ENCODE results near the gene PNMA1. TPM values are rescaled to one million over a fixed set of nuclear protein-coding genes. Genes with fewer than 3 reads are reported as not detected.

Gene PNMA1, protein sequence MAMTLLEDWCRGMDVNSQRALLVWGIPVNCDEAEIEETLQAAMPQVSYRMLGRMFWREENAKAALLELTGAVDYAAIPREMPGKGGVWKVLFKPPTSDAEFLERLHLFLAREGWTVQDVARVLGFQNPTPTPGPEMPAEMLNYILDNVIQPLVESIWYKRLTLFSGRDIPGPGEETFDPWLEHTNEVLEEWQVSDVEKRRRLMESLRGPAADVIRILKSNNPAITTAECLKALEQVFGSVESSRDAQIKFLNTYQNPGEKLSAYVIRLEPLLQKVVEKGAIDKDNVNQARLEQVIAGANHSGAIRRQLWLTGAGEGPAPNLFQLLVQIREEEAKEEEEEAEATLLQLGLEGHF
- 69.4 and 76.0 TPM in 2 replicates for polyA plus RNA-seq (2014; cell fraction: cytosol; rRNA removed)
- 26.7 and 29.0 TPM in 2 replicates for polyA plus RNA-seq (2014; cell fraction: nucleus; rRNA removed)

DNA sequence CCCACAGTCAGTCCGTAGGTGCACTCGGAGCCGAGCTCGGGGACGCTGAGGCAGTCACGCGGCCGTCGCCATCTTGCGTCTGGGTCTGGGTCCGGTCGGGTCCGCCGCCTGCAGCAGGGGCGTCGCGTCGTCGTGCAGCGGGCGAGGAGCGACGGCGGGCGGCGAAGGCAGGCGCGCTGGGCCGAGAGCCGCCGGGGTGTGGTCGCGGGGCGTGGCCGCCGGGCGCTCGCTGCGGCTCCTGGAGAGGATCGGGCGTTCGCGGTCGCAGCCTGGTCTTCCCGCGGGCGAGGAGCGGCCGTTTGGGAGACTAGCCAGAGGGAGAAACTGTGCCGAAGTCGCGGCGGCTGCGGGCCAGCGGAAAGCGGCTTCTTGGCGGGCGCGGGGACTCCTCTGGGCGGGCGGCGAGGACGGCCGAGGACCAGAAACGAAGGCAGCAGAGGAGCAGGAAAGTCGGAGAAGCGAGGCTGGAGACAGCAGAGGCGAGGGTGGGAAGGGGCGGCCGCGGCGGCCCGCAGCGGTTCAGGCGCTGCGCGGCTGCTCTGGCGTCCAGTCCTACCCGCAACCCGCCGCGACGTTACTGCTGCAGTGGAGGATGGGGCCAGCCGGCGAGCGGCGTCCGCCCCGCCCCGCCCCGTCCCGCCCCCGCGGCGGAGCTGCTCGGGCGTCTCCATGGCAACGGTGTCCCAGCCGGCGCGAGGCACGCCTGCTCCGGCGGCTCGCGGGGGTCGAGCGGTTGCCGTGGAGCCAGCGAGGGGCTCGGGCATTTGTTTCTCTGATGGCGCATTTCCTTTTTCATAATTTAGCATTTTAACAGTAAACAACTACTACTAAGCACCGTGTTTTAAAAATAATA, at the start of gene PNMA1:
Gene PNMA1 (minus strand): TSS at position 582 of the 853 bp plus-strand sequence. CDS start 745 bp downstream, outside the sequence.
- DNase-seq (ENCODE audit: low spot score): peak; percentile 83

DNA sequence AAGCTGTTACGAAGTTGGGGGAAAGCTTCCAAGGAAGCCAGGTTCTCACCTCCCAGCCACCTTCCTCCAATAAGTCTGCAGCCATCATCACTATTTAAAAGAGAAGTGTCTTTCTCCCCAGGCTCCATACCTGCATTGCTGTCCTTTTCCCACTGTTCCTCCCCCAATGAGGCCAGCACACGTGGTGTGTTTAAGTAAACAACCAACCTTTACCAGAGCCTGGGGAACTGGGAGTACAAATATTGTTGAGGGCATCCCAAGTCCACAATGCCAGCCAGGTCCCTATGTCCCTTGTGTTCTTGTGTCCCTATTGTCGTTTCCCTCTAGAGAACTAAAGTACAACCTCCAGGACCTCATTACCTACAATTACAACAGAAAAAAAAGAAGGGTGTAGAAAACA, 49.2 kb upstream of the PNMA1 start:
- DNase-seq (ENCODE audit: low spot score): no peak

DNA sequence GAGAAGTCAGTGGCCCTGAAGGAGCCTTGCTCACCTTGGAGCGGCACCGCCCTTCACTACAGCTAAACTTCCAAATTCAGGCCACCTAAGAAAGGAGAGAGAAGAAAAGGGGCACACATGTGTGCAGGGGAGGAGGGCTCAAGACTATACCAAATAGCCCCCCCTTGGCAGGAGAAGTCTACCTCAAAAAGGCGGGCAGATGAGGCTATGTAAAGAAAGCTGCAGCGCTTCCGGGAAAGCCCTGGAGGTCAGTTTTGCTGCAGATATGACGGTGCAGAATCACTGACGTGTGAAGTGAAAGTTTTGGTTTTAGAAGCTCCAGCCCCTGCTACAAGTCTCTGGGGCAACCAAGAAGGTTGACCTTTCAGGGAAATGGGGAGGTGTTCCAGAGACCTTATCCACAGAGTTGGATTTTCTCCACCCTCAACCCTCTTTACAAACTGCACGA, 48.2 kb upstream of the PNMA1 start:
- no peak for DNase-seq (ENCODE audit: low spot score)

DNA sequence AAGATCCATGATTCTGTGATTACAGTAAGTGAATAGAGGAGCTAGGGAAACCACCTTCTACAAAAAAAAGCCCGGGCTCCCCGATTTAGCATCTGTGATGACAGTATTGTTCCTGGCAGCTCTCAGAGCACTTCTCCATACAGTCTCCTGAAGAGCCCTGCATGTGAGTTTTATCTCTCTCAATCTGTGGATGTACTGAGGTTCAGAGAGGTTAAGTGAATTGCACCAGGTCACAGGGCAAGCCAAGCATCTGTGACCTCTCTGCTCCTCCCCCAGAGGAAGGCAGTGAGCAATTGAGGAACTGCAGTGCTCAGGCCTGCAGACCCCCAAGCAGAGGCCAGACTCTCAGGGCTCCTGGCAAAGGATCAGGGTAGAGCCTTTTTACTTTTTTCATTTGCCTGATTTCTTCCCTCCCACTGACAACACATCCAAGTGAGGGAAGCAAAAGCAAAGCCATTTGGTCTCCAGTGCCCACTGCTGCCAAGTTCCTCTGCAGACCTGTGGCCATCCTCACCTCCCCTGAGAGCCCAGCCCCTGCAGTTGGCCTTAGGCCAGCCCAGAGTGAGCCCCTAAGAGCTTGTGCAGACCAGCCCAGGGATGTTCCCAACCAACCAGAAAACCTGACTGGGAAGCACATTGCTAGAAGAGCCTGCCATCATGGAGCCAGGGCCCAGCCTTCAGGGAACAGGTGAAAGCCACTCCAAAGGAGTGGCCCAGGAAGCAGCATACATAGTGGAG, 47.6 kb upstream of the PNMA1 start:
- no peak for DNase-seq (ENCODE audit: low spot score)

DNA sequence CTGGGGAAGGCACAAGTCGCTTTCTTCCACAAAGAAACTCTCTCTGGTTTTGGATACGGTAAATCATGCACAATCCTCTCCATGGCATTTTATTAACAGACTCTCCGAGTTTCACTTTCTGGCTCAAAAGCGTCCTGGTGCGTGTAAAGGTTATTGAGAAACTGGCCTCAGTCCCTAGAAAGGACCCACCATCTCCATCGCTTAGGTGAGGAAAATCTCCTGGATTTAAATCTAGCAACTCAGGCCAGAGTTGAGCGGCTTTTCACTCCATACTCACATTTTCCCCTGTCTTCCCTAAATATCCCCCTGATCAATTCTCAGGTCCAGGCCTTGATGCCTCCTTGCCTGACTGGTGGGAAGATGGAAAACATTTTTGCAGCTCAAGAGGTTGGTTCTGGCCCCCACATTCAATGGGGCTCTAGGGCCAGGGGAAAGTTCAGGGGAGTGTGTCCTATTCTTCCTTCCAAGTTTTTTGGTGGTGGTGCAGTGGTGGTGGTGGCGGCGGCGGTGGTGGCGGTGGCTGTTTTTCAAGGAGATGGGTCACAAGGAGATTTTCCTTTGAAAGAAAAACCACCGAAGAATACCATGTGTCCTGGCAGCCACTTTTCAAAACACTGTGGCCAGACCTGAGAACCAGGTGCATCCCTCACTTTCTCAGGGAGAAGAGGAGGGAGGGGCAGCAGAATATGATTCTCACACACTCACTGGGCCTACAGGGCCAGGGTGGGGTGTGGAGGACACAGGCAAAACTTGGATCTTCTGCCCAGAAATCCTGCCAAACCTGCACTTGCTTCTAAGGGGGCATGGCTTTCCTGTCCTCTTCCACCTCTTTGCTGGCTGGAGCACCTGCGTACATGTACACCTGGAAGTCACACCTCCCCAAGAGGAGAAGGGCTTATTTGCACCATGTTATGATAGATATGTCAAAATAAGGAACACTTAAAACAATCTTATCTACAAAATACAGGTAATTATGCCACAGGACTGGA, 46.7 kb upstream of the PNMA1 start:
- no peak for DNase-seq (ENCODE audit: low spot score)

DNA sequence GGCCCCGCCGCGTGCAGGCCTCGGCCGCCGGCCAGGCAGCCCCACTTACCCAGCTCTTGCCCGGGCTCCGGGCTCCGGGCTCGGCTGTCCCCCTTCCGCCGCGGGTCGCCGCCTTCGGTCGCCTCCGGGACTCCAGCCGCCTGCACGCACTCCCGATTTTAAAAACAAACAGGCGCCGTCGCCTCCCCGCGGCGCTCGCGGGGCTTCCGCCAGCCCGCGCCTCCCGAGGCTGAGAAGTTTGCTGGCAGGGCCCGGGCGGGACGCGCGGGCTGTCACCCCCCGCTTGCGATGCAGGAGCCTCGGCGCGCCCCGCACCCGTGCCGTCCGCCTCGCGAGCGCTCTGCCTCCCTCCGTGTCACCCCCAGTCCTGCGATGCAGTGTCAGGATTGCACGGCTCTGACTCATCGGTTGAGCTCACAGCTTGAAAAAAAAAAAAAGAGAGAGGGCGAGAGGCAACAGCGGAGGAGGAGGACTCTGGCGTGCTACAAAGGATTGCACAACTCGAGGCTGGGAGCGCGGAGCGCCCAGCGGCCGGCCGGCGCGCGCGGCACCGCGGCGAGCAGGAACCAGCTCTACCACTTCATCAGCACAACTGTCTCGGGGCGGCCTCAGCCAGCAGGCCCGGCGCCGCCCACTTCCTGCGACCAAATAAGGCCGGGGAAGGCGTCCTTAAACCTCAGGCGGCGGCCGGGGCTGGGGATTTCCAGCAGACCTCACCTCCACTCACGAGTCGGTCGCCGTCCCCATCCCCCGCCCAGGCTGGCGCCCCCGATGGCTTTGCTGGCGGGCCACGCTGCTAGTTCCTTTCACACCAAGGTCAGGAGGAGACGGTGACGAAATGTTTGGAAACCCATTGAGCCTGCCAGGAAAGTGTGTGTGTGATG, 45.8 kb upstream of the PNMA1 start:
- peak; percentile 92 for DNase-seq (ENCODE audit: low spot score)

DNA sequence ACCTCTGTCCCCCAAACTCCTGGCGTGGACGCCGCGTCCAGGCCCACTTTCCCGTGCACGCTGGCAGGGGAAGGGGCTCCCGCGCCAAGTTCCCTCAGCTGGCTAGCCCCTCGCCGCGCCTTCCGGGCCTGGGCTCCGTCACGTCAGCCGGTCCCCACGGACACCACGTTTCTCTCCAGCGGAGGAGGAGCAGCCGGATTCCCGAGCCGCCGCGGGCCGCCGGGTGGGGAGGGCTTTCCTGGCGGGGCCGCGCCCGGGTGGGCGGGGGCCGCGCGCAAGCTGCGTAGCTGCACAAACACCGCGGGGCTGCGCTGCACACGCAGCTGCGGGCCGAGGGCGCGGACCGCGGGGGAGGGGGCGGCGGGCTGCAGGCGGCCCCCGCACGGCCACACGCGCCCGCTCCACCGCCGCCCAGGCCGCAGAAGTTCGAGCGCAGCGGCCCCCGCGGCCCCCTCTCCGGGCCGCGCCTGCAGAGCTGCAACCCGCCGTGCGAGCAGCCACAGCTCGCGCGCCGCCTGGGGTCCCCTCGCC, 45.1 kb upstream of the PNMA1 start:
- peak; percentile 42 for DNase-seq (ENCODE audit: low spot score)

DNA sequence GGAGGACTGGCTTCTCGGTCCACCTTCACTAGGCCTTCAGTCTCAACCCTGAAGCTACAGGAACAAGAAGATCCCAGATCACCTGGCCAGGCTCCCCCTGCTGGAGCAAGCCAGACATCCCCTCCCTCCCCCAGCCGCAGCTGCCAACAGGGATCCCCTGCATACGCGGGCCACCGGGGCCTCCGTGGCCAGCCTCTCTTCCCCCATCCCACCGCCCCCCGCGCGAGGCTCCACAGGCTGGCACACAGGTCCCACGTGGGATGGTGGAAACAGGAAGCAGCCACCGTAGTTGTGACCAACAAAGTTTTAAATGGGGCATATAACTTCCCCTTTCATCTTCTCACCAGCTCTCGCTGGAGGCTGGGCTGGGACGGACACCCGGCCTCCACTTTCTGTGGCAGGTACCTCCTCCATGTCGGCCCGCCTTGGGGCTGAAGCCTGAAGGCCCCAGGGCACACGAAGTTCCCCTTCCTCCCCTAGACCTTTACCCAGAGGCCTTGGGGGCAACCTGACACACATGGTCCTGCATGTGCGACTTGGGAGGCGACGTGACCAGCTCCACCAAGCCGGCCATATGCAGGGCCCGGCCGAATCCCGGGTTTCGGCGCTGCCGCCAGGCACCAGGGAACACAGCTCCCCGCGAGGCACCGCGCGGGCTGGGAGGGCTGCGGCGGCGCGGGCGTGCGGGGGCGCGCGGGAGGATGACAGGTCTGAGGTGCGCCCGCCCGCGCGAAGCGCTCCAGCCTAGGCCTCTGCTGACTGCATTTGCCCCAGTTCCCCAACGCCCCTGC, 44.4 kb upstream of the PNMA1 start:
- DNase-seq (ENCODE audit: low spot score): peak; percentile 75

DNA sequence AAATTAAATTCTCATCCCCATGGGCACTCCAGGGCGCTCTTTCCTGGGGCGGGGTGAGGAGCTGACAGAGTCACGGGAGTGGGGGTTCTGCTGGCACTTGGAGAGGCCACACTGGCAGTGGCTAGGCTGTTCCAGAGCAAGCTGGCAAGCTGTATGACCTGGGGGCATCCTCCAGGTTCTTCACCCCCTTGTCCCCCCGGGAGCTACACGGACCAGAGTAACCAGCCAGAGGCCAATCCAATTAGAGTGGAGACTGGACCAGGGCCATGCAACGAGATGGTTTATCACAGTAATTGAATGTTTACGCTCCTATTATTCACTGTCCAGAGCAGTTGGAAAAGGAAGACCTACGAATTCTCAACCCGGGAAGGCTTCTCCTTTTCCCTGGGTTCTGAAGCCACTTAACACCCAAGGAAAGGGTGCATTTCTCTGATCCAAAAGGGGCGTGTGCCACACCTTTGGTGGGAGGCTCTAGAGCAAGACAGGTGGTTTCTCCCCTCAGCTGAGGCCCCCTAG, 43.8 kb upstream of the PNMA1 start:
- no peak for DNase-seq (ENCODE audit: low spot score)

DNA sequence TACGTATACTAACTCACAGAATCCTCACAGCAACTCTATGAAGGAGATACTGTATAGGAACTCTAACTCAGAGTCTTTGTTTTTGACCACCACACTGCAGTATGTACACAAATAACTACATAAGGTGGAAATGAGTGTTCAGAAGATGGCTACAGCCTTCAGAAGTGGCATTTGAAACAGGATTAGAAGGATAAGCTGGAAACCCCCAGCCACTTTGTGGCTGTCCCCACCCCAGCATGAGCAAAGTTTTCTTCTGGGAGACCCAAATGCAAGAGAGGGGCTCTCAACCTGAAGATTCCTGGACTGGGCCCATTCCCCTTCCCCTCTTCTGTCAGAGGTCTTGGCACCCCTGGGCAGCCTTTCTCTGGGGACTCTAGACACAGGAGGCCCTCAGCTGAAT, 43.2 kb upstream of the PNMA1 start:
- DNase-seq (ENCODE audit: low spot score): no peak

DNA sequence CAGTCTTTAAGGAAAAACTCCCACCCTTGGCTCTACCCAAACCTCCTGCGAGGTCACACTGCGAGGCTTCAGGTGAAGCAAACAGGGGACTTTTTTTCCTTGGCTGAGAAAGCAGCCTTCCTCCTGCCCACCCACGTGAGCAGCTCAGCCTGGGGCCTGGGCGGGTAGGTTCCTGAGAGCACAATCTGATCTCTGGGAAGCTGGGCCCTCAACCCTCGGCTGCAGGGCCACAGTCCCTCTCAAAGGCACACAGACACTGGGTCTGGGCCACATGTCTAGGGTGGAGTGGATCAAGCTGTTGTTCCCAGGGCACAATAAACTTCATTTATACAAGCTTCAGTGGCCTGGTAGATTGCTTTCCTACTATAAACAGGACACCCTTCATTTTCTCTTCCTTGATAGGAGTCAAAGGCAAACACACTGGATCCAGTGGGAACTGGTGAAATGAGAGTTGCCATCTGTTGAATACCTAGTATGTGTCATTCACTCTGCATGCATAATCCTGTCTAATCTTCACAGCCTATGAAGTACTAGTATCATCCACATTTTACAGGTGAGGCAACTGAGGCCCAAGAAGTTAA, 41.3 kb upstream of the PNMA1 start:
- no peak for DNase-seq (ENCODE audit: low spot score)

DNA sequence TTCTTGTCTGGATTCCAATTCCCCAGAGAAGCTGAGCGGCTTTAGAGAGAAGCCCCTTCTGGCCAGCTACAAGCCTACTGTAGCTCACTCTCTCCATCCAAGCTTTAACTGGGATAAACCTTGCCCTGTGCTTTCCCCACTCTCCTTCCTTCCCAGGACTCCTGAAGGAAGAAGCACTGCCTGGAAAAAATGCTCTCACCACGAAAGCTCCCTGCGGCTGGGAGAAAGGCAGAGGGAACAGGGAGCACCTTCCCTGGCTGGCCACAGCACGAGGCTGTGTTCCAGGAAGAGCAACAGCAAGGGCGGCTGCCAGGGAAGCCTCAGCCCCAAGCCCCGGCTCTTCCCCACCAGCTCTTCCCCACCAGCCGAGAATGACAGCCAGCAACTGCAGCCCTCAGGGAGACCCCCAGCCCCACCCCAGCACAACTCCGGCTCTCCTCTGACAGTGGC, 40.8 kb upstream of the PNMA1 start:
- DNase-seq (ENCODE audit: low spot score): no peak

DNA sequence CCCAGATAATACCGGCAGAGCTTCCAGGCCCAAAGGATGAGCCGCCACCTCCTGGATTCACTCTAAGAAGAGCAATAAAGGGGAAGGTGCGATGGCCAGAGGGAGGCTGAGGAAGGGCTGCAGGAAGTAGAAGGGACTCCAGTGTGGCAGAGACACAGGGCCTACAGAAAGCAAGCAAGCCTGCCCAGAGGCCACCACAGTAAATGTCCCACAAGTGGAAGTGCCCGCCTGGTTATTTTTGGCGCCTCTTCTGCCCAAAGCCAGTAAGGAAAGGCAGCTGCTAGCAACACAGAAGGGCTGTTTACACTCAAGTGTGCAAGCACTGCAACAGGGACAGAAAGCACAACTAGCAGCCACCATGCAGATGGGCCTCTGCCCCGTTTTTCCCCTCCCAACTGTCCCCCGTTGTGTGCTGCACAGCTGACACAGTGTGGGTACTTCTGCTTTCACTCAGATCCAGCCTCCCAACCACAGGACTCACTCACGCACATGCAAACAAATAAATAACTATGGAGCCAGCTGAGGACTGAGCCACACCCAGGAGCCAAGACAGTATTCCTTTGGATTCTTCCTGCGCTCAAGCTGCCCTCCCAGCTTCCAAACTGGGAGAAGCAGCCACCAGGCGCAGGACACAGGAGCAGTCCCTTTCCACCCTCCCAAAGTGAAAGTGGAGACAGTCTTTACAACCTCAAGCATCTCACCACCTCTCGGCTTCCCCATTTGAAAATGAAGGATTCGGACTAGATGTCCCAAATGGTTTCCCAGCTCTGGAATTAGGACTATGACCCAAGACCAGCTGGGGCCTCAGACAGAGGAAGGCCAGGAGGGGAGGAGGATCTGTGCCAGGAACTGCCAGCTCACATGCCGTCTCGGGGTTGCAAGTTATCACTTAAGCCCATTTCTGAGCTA, 40.0 kb upstream of the PNMA1 start:
- DNase-seq (ENCODE audit: low spot score): no peak

DNA sequence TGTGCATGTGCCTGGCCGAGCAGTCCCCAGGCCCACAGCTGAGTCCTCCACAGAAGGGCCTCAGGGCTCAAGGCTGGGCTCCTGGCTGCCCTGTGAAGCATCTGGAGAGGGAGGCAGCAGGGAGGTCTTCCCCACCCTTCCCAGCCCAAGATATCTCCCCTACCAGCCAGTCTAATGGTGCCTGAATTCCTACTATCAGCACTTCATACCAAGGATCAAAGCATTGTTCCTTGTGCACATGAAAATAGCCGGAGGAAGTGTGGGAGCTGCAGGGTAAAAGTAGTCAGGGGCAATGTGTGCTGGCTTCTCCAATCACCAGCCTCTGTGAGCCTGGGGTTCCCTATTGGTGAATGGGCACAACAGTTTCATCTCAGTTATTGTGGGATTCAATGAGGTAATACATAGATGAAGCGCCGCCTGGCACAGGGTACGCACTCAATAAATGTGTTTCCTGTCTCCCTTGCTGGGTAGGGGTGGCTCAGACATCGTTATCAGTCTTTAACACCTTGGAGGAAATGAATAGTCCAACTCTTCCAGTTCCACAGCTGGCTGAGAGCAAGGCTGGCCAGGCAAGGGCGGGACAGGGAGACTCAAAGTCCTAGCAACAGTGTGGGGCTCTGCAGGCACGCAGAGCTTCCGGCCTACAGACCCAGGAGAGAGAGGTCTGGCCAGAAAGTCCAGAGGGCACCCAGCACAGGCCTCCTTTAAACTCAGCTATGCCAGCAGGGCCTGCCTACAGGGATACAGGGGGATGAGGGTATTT, 39.1 kb upstream of the PNMA1 start:
- no peak for DNase-seq (ENCODE audit: low spot score)

DNA sequence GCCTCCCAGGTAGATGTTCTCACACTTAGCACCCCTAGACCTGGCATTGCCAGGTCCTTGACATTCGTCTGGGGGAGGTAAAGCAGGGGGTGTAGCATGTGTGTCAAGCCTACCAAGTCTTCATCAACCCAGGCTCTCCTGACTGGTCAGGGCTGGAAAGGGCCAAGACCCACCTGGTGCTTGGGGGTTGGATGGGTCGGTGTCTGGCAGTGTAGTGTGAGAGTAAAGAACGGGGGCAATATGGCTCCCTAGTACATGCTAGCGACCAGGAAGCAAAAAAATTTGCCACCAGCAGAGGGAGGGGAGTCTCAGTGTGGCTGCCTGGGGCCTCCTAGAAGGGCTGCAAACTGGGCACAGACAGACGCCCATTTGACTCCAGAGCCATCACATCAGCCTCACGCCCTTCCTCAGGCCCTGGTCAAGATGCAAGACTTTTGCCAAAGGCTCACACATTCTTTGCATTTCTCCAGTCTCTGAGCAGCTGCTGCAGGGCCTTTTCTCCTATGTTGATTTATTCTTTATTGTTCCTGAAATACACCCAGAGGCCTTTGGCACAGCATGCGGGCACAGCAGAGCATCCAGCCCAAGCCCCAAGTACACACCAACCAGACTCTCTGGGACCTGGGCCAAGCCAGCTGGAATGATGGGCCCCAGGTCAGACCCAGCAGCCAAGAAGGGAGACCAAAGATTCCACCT, 38.3 kb upstream of the PNMA1 start:
- no peak for DNase-seq (ENCODE audit: low spot score)

Measured in SK-N-DZ (cell line).